Activated CD8-positive, alpha-beta memory T cell treated with anti-CD3 and anti-CD28 coated beads for 36 hours (primary cell): ENCODE measurements around the gene PPP4R1. TPM values are rescaled to one million over a fixed set of nuclear protein-coding genes. Genes with fewer than 3 reads are reported as not detected.
"Not testable (repeated sequence)": the region's sequence is repeated elsewhere in the genome, so short reads cannot be mapped to it uniquely, and the experiment has no call there.

Experiments
- CTCF ChIA-PET: fragments of 350-600 bp; sonication (Branson Sonifier 250); formaldehyde crosslinking; loops from one replicate; lab custom pipeline; 2021; ENCODE audit warnings: antibody characterized with exemption; lab: Charles Lee
- POLR2A ChIA-PET: fragments of 350-600 bp; sonication (Branson Sonifier 250); formaldehyde crosslinking; loops from one replicate; lab custom pipeline; 2021; ENCODE audit warnings: antibody characterized with exemption; lab: Charles Lee
- total RNA-seq, 2 experiments: library from RNA; stranded (reverse); gene quantifications; one replicate each; pipeline ENCODE4 v1.2.3, GENCODE V29; 2021

The PPP4R1 gene, protein sequence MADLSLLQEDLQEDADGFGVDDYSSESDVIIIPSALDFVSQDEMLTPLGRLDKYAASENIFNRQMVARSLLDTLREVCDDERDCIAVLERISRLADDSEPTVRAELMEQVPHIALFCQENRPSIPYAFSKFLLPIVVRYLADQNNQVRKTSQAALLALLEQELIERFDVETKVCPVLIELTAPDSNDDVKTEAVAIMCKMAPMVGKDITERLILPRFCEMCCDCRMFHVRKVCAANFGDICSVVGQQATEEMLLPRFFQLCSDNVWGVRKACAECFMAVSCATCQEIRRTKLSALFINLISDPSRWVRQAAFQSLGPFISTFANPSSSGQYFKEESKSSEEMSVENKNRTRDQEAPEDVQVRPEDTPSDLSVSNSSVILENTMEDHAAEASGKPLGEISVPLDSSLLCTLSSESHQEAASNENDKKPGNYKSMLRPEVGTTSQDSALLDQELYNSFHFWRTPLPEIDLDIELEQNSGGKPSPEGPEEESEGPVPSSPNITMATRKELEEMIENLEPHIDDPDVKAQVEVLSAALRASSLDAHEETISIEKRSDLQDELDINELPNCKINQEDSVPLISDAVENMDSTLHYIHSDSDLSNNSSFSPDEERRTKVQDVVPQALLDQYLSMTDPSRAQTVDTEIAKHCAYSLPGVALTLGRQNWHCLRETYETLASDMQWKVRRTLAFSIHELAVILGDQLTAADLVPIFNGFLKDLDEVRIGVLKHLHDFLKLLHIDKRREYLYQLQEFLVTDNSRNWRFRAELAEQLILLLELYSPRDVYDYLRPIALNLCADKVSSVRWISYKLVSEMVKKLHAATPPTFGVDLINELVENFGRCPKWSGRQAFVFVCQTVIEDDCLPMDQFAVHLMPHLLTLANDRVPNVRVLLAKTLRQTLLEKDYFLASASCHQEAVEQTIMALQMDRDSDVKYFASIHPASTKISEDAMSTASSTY
- 10 to 100 TPM; 47.5 to 49.8 TPM for total RNA-seq

- POLR2A ChIA-PET: no interaction called here
- CTCF ChIA-PET: no interaction called here
These were observed at the start of gene PPP4R1 for GRCh38 chr18:9614401-9615279. Gene PPP4R1 (minus strand): TSS chr18:9614559. CDS start chr18:9614484, 75 bp downstream.

GRCh38 chr18:9663377-9663776 is 49.0 kb upstream of the PPP4R1 start:
- ChIA-PET CTCF (no interaction called here), POLR2A (no interaction called here)

DNA sequence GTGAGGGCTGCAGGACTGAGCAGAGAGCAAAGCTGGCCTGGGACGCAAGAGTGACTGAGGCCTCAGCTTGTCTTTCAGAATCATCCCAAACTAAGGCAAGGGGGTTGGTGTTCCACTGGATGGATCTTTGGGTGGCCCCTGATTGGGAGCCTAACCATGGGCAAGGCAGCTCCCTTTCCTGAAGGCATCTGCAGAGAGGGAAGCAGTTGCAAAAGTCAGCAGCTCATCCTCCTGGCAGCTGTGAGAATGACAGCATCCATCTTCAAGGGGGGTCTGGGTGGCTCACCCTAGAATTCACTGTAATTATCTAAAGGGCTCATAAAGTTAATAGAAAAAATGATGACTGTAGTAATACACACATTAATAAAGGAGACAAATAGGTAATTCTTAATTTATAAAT is 47.2 kb upstream of the PPP4R1 start:
- ChIA-PET POLR2A (interaction anchor here (0.5 kb wide), 1 partner anchor 170 kb away, joined by 4 read pairs; no protein-coding TSS in a partner anchor), CTCF (no interaction called here)

DNA sequence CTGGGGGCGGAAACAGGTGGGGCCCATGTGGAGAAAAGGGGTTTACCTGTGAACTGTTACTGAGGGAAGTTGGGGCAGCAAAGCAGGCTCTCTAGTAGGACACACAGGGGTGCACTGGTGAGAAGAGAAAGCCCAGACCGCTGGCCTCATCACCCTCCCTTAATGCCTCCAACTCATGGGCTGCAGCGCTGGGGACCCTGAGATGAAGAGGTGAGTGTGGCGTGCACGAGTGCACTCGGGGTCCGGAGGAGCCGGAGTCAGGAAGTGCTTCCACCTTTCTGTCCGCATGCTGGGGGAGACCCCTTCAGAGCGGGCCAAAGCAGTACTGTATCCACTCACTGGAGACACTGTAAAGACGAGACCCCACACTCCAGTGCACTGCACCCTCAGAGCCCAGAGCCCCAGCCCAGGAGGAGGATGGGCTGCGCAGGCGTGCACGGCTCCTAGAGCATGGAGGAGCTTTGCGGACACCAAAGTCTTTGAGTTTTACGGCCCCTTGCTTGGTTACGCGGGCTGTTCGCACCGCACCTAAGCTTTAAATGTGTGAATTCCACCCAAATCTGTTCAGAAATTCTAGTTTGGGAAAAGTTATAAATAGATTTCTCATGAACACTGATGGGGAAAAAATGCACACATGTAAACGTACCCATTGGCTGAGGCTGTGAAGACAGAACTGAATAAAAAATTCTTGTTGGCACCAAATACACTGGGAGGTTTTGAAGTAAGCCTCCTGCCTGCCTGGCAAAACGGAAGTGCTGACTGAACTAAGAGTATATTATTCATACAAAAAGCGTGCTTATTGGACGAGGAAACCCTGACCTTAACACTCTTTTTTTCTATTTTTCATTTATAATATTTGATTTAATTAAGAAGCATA is 45.4 kb upstream of the PPP4R1 start:
- ChIA-PET CTCF (interaction anchor here (0.5 kb wide), 1 partner anchor 10 kb away, joined by 3 read pairs; no protein-coding TSS in a partner anchor), POLR2A (no interaction called here)

DNA sequence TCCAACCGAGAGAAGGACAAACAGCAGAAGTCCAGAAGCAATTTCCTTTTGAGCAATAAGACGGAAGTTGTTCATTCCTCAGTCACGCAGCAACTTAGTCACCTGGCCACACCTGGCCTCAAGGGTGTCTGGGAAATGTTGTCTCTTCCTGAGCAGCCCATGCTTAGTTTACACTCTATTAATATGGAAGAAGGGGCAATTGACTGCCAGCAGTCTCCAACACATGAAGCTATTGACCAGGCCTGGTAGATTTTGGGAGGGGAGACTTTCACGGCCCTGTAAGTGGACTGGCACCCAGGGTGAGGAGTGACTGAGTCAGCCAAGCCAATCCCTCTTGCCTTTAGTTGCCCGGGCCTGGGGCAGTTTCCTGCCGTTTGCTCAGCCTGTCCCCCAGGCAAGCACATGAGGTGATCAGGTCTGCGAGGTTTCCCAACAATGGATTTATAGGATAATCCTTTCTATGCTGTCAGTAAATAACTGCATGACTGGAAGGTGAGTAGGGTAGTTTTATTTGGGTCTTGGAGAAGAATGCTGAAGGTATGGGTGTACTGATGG is 43.8 kb upstream of the PPP4R1 start:
- ChIA-PET CTCF (no interaction called here), POLR2A (no interaction called here)

DNA sequence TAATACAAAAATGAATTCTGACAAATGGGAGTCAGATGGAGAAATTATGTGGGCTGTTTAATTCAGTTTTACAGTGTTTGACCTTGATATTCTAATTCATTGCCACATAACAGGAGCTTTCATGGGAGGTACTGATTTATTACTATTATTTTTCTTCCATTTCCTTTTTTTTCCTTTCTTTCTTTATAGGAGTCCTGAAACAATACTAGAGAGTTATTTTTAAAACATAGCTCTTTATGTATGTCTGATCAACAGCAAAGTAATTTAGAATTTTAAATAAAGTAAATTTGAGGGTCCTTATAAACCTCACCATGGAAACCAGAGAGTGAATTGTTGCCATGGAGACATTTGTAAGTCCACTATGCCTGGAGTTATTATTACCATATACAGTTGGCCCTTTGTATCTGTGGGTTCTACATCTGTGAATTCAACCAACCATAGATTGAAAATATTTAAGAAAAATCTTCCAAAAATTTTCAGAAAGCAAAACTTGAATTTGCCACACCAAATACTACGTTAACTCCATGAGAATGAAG is 40.9 kb upstream of the PPP4R1 start:
- POLR2A ChIA-PET: no interaction called here
- CTCF ChIA-PET: no interaction called here

DNA sequence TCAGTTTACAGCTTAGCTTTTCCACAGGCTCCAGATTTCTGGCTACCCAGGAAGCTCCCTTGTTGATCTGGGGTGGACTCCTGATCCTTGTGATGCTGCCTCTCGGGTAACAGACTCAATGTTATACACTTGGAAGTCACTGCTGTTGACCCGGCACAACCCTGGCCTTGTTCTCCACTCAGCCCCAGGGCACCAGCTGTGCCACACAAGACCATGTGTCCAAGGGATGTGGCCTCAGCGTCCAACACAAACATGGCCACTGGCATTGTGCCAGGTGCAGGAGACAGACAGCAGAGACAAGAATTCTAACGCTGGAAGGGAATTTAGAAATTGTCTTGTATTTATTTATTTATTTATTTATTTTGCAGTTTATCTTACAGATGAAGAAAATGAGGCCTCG is 39.0 kb upstream of the PPP4R1 start:
- POLR2A ChIA-PET: no interaction called here
- CTCF ChIA-PET: no interaction called here

DNA sequence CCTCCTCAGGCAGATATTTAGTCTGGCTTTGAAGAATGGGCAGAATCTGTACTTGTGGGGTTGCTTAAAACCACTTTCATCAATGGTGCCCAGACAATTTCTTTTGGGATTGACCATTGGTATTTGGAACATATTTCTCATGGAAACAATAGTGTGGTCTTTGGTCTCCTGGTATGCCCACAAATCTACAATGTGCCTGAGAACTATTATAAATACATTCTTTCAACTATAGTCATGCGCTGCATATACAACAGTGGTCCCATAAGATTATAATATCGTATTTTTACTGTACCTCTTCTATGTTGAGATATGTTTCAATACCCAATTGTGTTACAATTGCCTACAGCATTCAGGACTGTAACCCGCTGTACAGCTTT is 34.8 kb upstream of the PPP4R1 start:
- POLR2A ChIA-PET: no interaction called here
- CTCF ChIA-PET: no interaction called here

DNA sequence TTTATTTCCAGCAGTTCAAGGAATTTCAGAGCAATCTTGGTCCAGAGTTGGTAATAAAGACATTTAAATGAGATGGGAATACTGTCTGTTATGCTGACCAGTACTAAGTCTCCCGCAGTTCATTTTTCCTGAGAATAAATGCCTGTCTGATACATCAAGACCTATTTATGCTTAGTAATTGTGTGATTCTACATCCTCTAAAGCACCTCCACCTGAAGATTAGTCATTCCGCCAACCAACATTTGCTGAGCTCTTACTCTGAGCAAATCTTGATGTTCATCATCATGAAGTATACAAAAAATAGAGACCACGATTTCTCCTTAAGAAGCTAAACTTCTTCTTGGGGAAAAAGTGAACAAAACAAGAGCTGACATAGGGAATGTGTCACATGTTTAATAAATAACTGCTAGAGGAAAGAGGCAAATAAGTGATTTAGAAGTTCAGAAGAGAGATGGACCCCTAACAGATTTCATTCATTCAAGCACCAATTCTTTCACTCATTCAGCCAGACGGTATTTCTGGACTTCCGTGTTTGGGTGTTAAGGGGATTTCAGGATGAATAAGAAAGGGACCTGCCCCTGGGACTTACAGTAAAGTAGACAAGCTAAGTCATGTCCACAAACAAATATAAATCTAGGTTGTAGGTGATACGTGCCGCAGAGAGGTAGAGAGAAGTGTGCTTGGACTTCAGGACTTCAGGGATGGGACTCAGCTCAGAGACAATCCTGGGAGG is 34.2 kb upstream of the PPP4R1 start:
- POLR2A ChIA-PET: no interaction called here
- CTCF ChIA-PET: no interaction called here

GRCh38 chr18:9647496-9648323 is 33.4 kb upstream of the PPP4R1 start:
- POLR2A ChIA-PET: no interaction called here
- CTCF ChIA-PET: no interaction called here

DNA sequence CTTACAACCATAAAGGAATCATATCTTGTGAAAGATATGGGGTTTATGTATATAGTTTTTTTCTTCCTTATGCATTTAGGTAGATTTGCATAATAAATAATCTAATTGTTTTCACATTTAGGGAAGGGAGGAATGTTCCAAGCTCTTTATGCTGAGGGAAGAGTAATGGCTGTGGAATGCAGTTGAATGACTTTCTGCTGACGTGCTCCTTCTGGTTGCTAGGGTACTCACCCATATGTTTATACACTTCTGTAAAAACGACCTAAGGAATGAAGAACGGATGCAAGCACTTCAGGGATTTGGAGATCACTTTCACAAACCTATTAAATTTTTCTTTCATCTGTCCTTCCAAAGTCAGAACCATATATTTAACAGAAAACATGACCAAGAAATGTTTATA is 29.2 kb upstream of the PPP4R1 start:
- CTCF ChIA-PET: no interaction called here
- POLR2A ChIA-PET: no interaction called here

GRCh38 chr18:9642799-9643462 is 28.6 kb upstream of the PPP4R1 start:
- CTCF ChIA-PET: no interaction called here
- POLR2A ChIA-PET: no interaction called here

DNA sequence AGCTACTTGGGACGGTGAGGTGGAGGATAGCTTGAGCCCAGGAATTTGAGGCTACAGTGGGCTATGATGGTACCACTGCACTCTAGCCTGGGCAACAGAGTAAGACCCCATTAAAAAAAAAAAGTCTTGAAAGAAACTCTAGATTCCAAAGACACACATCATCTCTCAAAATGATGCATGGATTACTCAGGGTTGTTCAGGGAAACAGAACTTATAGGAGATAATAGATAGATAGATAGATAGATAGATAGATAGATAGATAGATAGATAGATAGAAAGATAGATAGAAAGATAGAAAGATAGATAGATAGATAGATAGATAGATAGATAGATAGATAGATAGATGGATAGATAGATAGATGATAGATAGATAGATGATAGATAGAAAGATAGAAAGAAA is 26.7 kb upstream of the PPP4R1 start:
- CTCF ChIA-PET, POLR2A ChIA-PET: not testable (repeated sequence)

DNA sequence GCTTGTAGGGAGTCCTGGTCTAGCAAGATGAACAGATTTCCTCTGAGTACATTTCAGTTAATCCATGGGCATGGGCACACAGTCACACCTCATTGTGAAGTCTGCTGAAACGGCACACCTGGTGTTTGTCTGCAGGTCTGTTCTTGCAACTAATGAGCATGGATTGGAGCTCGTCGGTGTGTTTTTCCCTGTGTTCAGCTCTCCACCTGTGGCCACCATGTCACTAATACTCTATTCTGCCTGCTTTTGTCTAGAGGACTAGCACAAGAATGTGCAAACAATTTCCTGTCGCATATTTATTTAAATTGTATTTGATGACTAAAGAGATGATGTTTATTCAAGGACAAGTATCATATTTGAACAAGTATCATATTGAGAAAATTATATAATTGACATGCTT is 24.5 kb upstream of the PPP4R1 start:
- CTCF ChIA-PET: no interaction called here
- POLR2A ChIA-PET: no interaction called here

GRCh38 chr18:9637036-9637767 is 22.8 kb upstream of the PPP4R1 start:
- ChIA-PET POLR2A (no interaction called here), CTCF (no interaction called here)
